ENCODE measurements around the gene ACTL7A. TPM values are rescaled to one million over a fixed set of nuclear protein-coding genes. Genes with fewer than 3 reads are reported as not detected.

ACTL7A gene
- polyA plus RNA-seq, 1 donor (not counting 4 experiments of a cell fraction or from before 2014, with no cell fraction given), result not detected

DNA sequence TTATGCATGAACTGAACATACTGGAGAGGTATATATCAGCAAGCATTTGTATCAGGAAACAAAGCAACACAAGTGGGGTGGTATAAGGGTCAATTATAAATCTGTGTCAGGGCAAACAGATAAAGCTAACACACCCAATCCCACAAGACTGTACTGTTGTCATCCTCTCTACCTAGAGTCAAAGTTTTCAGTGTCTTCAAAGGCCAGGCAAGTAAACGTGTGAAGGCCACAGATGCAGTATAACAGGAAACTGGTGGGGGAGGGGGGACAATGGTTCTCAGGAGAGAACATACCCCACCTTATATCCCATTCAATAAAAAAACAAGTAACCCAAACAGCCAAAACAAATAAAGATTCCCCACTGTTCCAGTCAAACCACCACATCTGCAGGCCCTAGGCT lies 49.8 kb downstream of the ACTL7A start:
- Histone ChIP-seq H3K9ac (ENCODE audit: control insufficient read depth, extremely low read depth, insufficient read depth, low read length) (no peak overlapping the region), H3K9me1 (ENCODE audit: control insufficient read depth, extremely low read depth, insufficient read depth, low read length) (no peaks in the 10 kb centered on the region), H3K36me3 (ENCODE audit: control insufficient read depth in 2 of 2, extremely low read depth in 1 of 2, insufficient read depth in 2 of 2, low read length in 2 of 2) (peaks cover 23 to 43% of the 10 kb centered on the region in 2 experiments), H3K79me2 (ENCODE audit: control insufficient read depth, insufficient read depth, low read length) (no peaks in the 10 kb centered on the region), H4K20me1 (ENCODE audit: control insufficient read depth, extremely low read depth, insufficient read depth, low read length) (no peaks in the 10 kb centered on the region), H3K4me3 (ENCODE audit: control insufficient read depth in 2 of 3, extremely low read depth in 1 of 3, insufficient read depth in 2 of 3, low read depth in 1 of 3, low read length in 3 of 3) (no peak overlapping the region), H3K9me3 (ENCODE audit: control insufficient read depth, low read depth, low read length) (no peaks in the 10 kb centered on the region), H3K27me3 (ENCODE audit: control insufficient read depth, extremely low read depth, insufficient read depth, low read length) (no peaks in the 10 kb centered on the region), H2AFZ (ENCODE audit: control insufficient read depth, low read length) (no peak overlapping the region), H3K4me1 (ENCODE audit: control insufficient read depth, extremely low read depth, insufficient read depth, low read length) (no peaks in the 10 kb centered on the region), H3K4me2 (ENCODE audit: control insufficient read depth, extremely low read depth, insufficient read depth, low read depth, low read length) (no peak overlapping the region), H3K27ac (ENCODE audit: control insufficient read depth, insufficient read depth, low read length) (no peak overlapping the region)
- DNase-seq (ENCODE audit: low read depth, low spot score), result no peak
- dilution Hi-C loops (cut with MboI; ENCODE audit: extremely low pct_ligation_motif_present, low sequenced_read_pairs), result no loop called here
- TF ChIP-seq CTCF (optimal IDR thresholded peaks at IDR 0.05 in 1 of 3, IDR thresholded peaks at IDR 0.05 in 1 of 3, conservative IDR thresholded peaks at IDR 0.05 in 1 of 3; ENCODE audit: extremely low read depth in 1 of 3, insufficient read depth in 2 of 3, low read length in 3 of 3) (no peak), EZH2 (IDR thresholded peaks at IDR 0.05; ENCODE audit: low read length) (no peak)
- no peak for FAIRE-seq

Small RNA genes within 50 kb of the gene (small RNA-seq; reads per million reads assigned to genes)
- gene AL359692.1 (ENCODE audit: insufficient read length in 3 of 3, low read depth in 3 of 3, low replicate concordance in 1 of 3), result 0 reads per million in 3 experiments

Other genes with a start within 250 kb of the ACTL7A start
- 0.04 TPM in 1 of 3 replicates, not detected in the others for gene ACTL7B, start 6.3 kb upstream of the ACTL7A start, polyA plus RNA-seq
- 30.5 to 49.6 TPM (median 43.6 TPM) in 3 replicates for gene ELP1, start 71.9 kb downstream of the ACTL7A start, polyA plus RNA-seq
- gene ABITRAM, start 72.1 kb downstream of the ACTL7A start, polyA plus RNA-seq, result 17.9 to 30.5 TPM (median 25.1 TPM) in 3 replicates
- gene CTNNAL1, start 151.2 kb downstream of the ACTL7A start, polyA plus RNA-seq, result 30.9 to 112 TPM (median 89.7 TPM) in 3 replicates

All from keratinocyte (primary cell).